Measurements from ENCODE around the gene KAZN. TPM values are rescaled to one million over a fixed set of nuclear protein-coding genes. Genes with fewer than 3 reads are reported as not detected.

The KAZN gene
- total RNA-seq, 1 donor from 2014 or later = 5.7 TPM

GRCh38 chr1:14738647-14739046, 140.2 kb downstream of the KAZN start:
- TF ChIP-seq CTCF (conservative IDR thresholded peaks at IDR 0.05; ENCODE audit: low read depth, low read length) = no peak
- no peak overlapping the region for H3K4me3 ChIP-seq (ENCODE audit: low read depth, low read length)
- no peak for DNase-seq (ENCODE audit: low read depth)

- no peak for TF ChIP-seq CTCF (conservative IDR thresholded peaks at IDR 0.05; ENCODE audit: low read depth, low read length)
Measured at GRCh38 chr1:14739082-14739832, 140.8 kb downstream of the KAZN start.

GRCh38 chr1:14740016-14740415, 141.5 kb downstream of the KAZN start:
- DNase-seq (ENCODE audit: low read depth) = no peak
- H3K4me3 ChIP-seq (ENCODE audit: low read depth, low read length) = no peak overlapping the region
- TF ChIP-seq CTCF (conservative IDR thresholded peaks at IDR 0.05; ENCODE audit: low read depth, low read length) = no peak

More at GRCh38 chr1:14739082-14739832, 140.8 kb downstream of the KAZN start:
- no peak overlapping the region for H3K4me3 ChIP-seq (ENCODE audit: low read depth, low read length)
- DNase-seq (ENCODE audit: low read depth) = no peak

GRCh38 chr1:14741082-14741481, 142.6 kb downstream of the KAZN start:
- no peak overlapping the region for H3K4me3 ChIP-seq (ENCODE audit: low read depth, low read length)
- TF ChIP-seq CTCF (conservative IDR thresholded peaks at IDR 0.05; ENCODE audit: low read depth, low read length) = no peak
- no peak for DNase-seq (ENCODE audit: low read depth)

DNA sequence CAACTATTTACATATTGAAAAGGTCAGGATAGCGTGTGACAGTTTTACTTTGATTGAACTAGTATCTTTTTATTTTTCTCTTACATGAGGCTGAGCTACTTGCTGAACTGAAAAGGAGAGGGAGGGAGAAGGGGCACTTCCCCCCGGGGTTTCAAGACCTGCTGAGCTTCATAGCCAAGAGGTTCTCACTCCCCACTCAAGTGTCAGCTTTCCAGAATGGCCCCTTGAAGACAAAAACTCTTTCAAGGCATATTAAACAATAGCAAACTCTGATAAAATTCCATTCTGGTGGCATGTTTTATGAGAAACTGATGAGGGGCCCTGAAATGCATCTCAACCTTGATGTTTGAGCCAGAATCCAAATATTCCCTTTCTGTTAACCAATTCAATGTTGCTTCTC, 143.0 kb downstream of the KAZN start:
- TF ChIP-seq CTCF (conservative IDR thresholded peaks at IDR 0.05; ENCODE audit: low read depth, low read length) = no peak
- no peak for DNase-seq (ENCODE audit: low read depth)

GRCh38 chr1:14742181-14742980, 143.9 kb downstream of the KAZN start:
- H3K4me3 ChIP-seq (ENCODE audit: low read depth, low read length) = no peak overlapping the region
- DNase-seq (ENCODE audit: low read depth) = peak; percentile 98
- TF ChIP-seq CTCF (conservative IDR thresholded peaks at IDR 0.05; ENCODE audit: low read depth, low read length) = no peak

More for the DNA sequence above, 143.0 kb downstream of the KAZN start:
- no peak overlapping the region for H3K4me3 ChIP-seq (ENCODE audit: low read depth, low read length)

All from epithelial cell of proximal tubule (primary cell).